ENCODE results near the gene NAMPT. TPM values are rescaled to one million over a fixed set of nuclear protein-coding genes. Genes with fewer than 3 reads are reported as not detected.
A peak's percentile ranks its signal among the peaks of the same experiment; 100 is the strongest.

NAMPT gene
- total RNA-seq, 1 donor from 2014 or later = 35.2 TPM

- DNase-seq (ENCODE audit: low spot score, unreplicated experiment) = no peak
- no peak overlapping the region for H3K27ac Mint-ChIP-seq
- no peaks in the 10 kb centered on the region for H3K9me3 Mint-ChIP-seq (ENCODE audit: low read depth)
Observed at GRCh38 chr7:106294334-106294733, 9.6 kb upstream of the NAMPT start.

GRCh38 chr7:106291247-106291646 lies 6.5 kb upstream of the NAMPT start:
- TF ChIP-seq CTCF (IDR thresholded peaks at IDR 0.05; ENCODE audit: unreplicated experiment) = no peak
- H3K27ac Mint-ChIP-seq = no peak overlapping the region
- no peaks in the 10 kb centered on the region for H3K36me3 Mint-ChIP-seq (ENCODE audit: insufficient read depth)
- peaks cover 10% of the 10 kb centered on the region for H3K27me3 Mint-ChIP-seq
- H3K4me1 Mint-ChIP-seq (ENCODE audit: low read depth) = no peaks in the 10 kb centered on the region
- DNase-seq (ENCODE audit: low spot score, unreplicated experiment) = no peak
- H3K4me3 Mint-ChIP-seq (ENCODE audit: low read depth) = no peak overlapping the region
- no peaks in the 10 kb centered on the region for H3K9me3 Mint-ChIP-seq (ENCODE audit: low read depth)

More at GRCh38 chr7:106294334-106294733, 9.6 kb upstream of the NAMPT start:
- no peaks in the 10 kb centered on the region for H3K36me3 Mint-ChIP-seq (ENCODE audit: insufficient read depth)
- TF ChIP-seq CTCF (IDR thresholded peaks at IDR 0.05; ENCODE audit: unreplicated experiment) = no peak
- H3K27me3 Mint-ChIP-seq = peaks cover 10% of the 10 kb centered on the region
- no peaks in the 10 kb centered on the region for H3K4me1 Mint-ChIP-seq (ENCODE audit: low read depth)
- H3K4me3 Mint-ChIP-seq (ENCODE audit: low read depth) = no peak overlapping the region

GRCh38 chr7:106290319-106290718 lies 5.5 kb upstream of the NAMPT start:
- Mint-ChIP-seq H3K27me3 (peaks cover 10% of the 10 kb centered on the region), H3K4me3 (ENCODE audit: low read depth) (no peak overlapping the region), H3K27ac (peak overlapping the region; percentile 15), H3K9me3 (ENCODE audit: low read depth) (no peaks in the 10 kb centered on the region), H3K4me1 (ENCODE audit: low read depth) (peaks cover 6% of the 10 kb centered on the region), H3K36me3 (ENCODE audit: insufficient read depth) (no peaks in the 10 kb centered on the region)
- no peak for TF ChIP-seq CTCF (IDR thresholded peaks at IDR 0.05; ENCODE audit: unreplicated experiment)
- DNase-seq (ENCODE audit: low spot score, unreplicated experiment) = no peak

- H3K4me3 Mint-ChIP-seq (ENCODE audit: low read depth) = no peak overlapping the region
- TF ChIP-seq CTCF (IDR thresholded peaks at IDR 0.05; ENCODE audit: unreplicated experiment) = no peak
- peaks cover 10% of the 10 kb centered on the region for H3K27me3 Mint-ChIP-seq
- H3K4me1 Mint-ChIP-seq (ENCODE audit: low read depth) = peaks cover 6% of the 10 kb centered on the region
- DNase-seq (ENCODE audit: low spot score, unreplicated experiment) = no peak
- H3K27ac Mint-ChIP-seq = no peak overlapping the region
- no peaks in the 10 kb centered on the region for H3K36me3 Mint-ChIP-seq (ENCODE audit: insufficient read depth)
- H3K9me3 Mint-ChIP-seq (ENCODE audit: low read depth) = no peaks in the 10 kb centered on the region
Observed at GRCh38 chr7:106289848-106290247, 5.1 kb upstream of the NAMPT start.

- H3K36me3 Mint-ChIP-seq (ENCODE audit: insufficient read depth) = no peaks in the 10 kb centered on the region
- no peak for TF ChIP-seq CTCF (IDR thresholded peaks at IDR 0.05; ENCODE audit: unreplicated experiment)
- no peaks in the 10 kb centered on the region for H3K9me3 Mint-ChIP-seq (ENCODE audit: low read depth)
- H3K27me3 Mint-ChIP-seq = peaks cover 10% of the 10 kb centered on the region
- peaks cover 11% of the 10 kb centered on the region for H3K4me1 Mint-ChIP-seq (ENCODE audit: low read depth)
- DNase-seq (ENCODE audit: low spot score, unreplicated experiment) = no peak
- no peak overlapping the region for H3K27ac Mint-ChIP-seq
- H3K4me3 Mint-ChIP-seq (ENCODE audit: low read depth) = no peak overlapping the region
Observed at GRCh38 chr7:106288263-106288662, 3.5 kb upstream of the NAMPT start.

Data from progenitor cell of endocrine pancreas (in vitro differentiated cells).